DND-41 (cell line): ENCODE data around the gene OSBPL10.

Experiments
- CTCF ChIP-seq: IDR thresholded peaks from 2 replicates; pipeline ENCODE4 v1.5.1; 2012; ENCODE audit warnings: borderline replicate concordance, low read length, moderate library complexity, mild to moderate bottlenecking; ENCODE audit not compliant: poor library complexity, severe bottlenecking; ENCODE audit errors: extremely low read depth
- EZH2 ChIP-seq: IDR thresholded peaks from 3 replicates; pipeline ENCODE4 v1.6.1; 2012; ENCODE audit warnings: borderline replicate concordance, low read depth, mild to moderate bottlenecking, moderate library complexity, low read length, inconsistent platforms; ENCODE audit not compliant: severe bottlenecking

- TF ChIP-seq CTCF: no peak
- no peak for TF ChIP-seq EZH2
Observed at GRCh38 chr3:31839144-31839917, 141.7 kb downstream of the OSBPL10 start.
